GM10266 (cell line): Measurements from ENCODE around the gene DLG1.

Experiments
- DNase-seq: peaks from one replicate; pipeline ENCODE4 v3.0.0; 2012; ENCODE audit errors: extremely low spot score
- TF ChIP-seq, protein P1 (sequence below): IDR thresholded peaks from 2 replicates; pipeline ENCODE4 v1.5.1; 2012; ENCODE audit warnings: mild to moderate bottlenecking, low read depth; ENCODE audit not compliant: control insufficient read depth, insufficient read depth; ENCODE audit errors: missing control alignments

Gene DLG1

GRCh38 chr3:197023998-197024651 lies 274.3 kb downstream of the DLG1 start:
- DNase-seq, result peak; percentile 35
- TF ChIP-seq, protein P1, sequence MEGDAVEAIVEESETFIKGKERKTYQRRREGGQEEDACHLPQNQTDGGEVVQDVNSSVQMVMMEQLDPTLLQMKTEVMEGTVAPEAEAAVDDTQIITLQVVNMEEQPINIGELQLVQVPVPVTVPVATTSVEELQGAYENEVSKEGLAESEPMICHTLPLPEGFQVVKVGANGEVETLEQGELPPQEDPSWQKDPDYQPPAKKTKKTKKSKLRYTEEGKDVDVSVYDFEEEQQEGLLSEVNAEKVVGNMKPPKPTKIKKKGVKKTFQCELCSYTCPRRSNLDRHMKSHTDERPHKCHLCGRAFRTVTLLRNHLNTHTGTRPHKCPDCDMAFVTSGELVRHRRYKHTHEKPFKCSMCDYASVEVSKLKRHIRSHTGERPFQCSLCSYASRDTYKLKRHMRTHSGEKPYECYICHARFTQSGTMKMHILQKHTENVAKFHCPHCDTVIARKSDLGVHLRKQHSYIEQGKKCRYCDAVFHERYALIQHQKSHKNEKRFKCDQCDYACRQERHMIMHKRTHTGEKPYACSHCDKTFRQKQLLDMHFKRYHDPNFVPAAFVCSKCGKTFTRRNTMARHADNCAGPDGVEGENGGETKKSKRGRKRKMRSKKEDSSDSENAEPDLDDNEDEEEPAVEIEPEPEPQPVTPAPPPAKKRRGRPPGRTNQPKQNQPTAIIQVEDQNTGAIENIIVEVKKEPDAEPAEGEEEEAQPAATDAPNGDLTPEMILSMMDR, result no peak

GRCh38 chr3:197023241-197023997 lies 275.0 kb downstream of the DLG1 start:
- peak; percentile 89 for DNase-seq
- TF ChIP-seq, protein P1, result no peak

- DNase-seq, result peak; percentile 59
- TF ChIP-seq, protein P1, result no peak
These were observed 275.8 kb downstream of the DLG1 start for GRCh38 chr3:197022405-197023231.

DNA sequence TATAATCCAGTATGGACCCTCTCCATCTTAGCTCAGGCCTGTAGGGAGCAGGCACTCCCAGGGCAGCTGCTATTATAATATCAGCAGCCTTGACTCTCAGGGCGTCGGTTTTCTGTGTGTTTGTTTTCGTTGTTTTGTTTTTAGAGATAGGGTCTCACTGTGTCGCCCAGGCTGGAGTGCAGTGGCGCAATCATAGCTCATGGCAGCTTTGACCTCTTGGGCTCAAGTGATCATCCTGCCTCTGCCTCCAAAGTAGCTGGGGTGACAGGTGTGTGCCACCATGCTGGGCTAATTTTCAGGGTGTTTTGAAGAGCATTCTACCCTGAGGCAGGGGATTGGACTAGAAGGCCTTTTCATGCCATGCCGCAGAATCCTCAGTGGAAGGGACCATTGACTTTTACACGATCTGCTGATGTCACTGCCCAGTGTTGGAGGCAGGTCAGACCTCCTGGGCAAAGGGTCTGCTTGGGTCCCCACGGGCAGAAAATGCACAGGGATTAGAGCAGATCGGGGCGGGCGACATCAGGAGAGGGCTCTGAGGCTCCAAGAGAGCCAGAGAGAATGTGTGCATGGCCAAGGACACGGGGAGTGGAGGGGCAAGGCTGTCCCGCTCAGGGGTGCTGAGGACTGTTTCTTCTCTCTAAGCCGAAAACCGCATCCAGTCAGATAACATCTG lies 276.5 kb downstream of the DLG1 start:
- no peak for DNase-seq

GRCh38 chr3:197021231-197021630 lies 277.2 kb downstream of the DLG1 start:
- TF ChIP-seq, protein P1, result no peak
- DNase-seq, result no peak

More for the DNA sequence above, 276.5 kb downstream of the DLG1 start:
- TF ChIP-seq, protein P1, result no peak

DNA sequence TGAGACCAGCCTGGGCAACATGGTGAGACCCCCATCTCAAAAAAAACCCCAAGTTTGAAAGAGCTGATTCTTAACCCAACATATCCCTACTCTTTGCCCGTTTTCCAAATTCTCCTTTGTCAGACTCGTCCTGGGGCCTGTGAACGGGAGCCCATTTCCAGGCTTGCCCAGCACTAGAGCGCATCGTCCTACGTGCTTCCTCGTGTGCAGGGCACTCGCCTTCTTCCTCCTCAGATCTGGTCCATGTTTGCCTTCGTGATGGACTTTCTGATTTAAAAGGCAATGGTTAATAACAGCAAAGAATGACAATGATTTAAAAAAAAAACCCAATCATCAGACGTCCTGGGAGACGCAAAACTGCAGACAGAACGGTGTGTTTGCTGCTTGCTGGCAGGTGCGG lies 278.9 kb downstream of the DLG1 start:
- TF ChIP-seq, protein P1, result no peak

More for the DNA sequence above, 278.9 kb downstream of the DLG1 start:
- no peak for DNase-seq
